Smooth muscle cell (in vitro differentiated cells): ENCODE data around the gene FNDC8. TPM values are rescaled to one million over a fixed set of nuclear protein-coding genes. Genes with fewer than 3 reads are reported as not detected.

Experiments
- DNase-seq: peaks from one replicate; lab custom pipeline; 2025; ENCODE audit not compliant: unreplicated experiment; lab: John Stamatoyannopoulos, UW
- H2AFZ ChIP-seq: fragments of 200-600 bp; sonication (generic); 2 replicates; pipeline ENCODE4 v1.6.0; 2016; ENCODE audit warnings: antibody characterized with exemption, low read depth, mild to moderate bottlenecking
- H3F3A ChIP-seq: fragments of 200-600 bp; sonication (generic); 2 replicates; pipeline ENCODE4 v1.6.0; 2017; ENCODE audit warnings: antibody characterized with exemption, low read depth
- H3K27ac ChIP-seq: fragments of 200-600 bp; sonication (generic); 2 replicates; pipeline ENCODE4 v1.5.1; 2016; ENCODE audit warnings: low read depth, mild to moderate bottlenecking
- H3K27me3 ChIP-seq: fragments of 200-600 bp; sonication (generic); 2 replicates; pipeline ENCODE4 v1.6.1; 2016; ENCODE audit warnings: low read depth, mild to moderate bottlenecking
- H3K36me3 ChIP-seq: fragments of 200-600 bp; sonication (generic); 2 replicates; pipeline ENCODE4 v1.5.1; 2016; ENCODE audit warnings: low read depth
- H3K4me1 ChIP-seq: fragments of 200-600 bp; sonication (generic); 2 replicates; pipeline ENCODE4 v1.5.1; 2016; ENCODE audit warnings: low read depth
- H3K4me2 ChIP-seq: fragments of 200-600 bp; sonication (generic); 2 replicates; pipeline ENCODE4 v1.6.0; 2016; ENCODE audit warnings: mild to moderate bottlenecking
- H3K4me3 ChIP-seq: fragments of 200-600 bp; sonication (generic); 2 replicates; pipeline ENCODE4 v1.5.1; 2016; ENCODE audit warnings: mild to moderate bottlenecking
- H3K79me2 ChIP-seq: fragments of 200-600 bp; sonication (generic); 2 replicates; pipeline ENCODE4 v1.6.0; 2016; ENCODE audit warnings: low read depth, mild to moderate bottlenecking
- H3K9ac ChIP-seq: fragments of 200-600 bp; sonication (generic); 2 replicates; pipeline ENCODE4 v1.6.0; 2016; ENCODE audit warnings: low read depth
- H3K9me3 ChIP-seq: fragments of 200-600 bp; sonication (generic); replicated peaks from 2 replicates; pipeline ENCODE4 v1.5.1; 2016; ENCODE audit warnings: low read depth
- H4K20me1 ChIP-seq: fragments of 200-600 bp; sonication (generic); 2 replicates; pipeline ENCODE4 v1.6.0; 2016; ENCODE audit warnings: low read depth
- WGBS: methylation state at CpG from one replicate; pipeline ENCODE4 v1.1.7; 2016; ENCODE audit warnings: low lambda C conversion rate; 5-methylcytosine and 5-hydroxymethylcytosine counted together
- polyA plus RNA-seq: library from polyadenylated mRNA; unstranded; fragments of >200 nt; fragmentation: Nextera tagmentation; extraction: Ambion mirVana; gene quantifications from 2 replicates; pipeline ENCODE4 v1.2.1, GENCODE V29; 2016
- total RNA-seq: library from RNA; depleted of rRNA; stranded (reverse); fragments of >200 nt; gene quantifications from 2 replicates; pipeline ENCODE4 v1.2.3, GENCODE V29; 2014
- TF ChIP-seq, protein P1 (sequence below): fragments of 200-600 bp; sonication (generic); IDR thresholded peaks from 2 replicates; pipeline ENCODE4 v1.5.1; 2017; ENCODE audit warnings: borderline replicate concordance, mild to moderate bottlenecking, antibody characterized with exemption; ENCODE audit not compliant: insufficient read depth, poor library complexity, severe bottlenecking

Gene FNDC8
- total and polyA plus RNA-seq, 2 experiments from 2014 or later, result not detected

DNA sequence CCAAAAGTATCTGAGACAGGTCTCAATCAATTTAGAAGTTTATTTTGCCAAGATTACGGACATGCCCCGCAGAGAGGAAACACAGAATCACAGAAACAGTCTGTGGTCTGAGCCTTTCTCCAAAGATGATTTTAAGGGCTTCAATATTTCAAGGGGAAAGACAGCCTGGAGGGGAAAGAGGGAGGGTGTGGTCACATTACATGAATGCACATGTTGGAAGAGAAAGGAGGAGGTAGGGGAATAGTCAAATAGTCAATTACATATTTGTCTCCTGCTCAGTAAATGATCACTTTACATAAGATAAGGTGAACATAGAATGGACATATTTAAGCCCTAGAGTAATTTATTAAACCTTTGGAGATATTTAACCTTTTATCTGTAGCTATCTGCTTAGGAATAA is 38.5 kb downstream of the FNDC8 start:
- peaks cover 4% of the 10 kb centered on the region for H3K27me3 ChIP-seq
- no peak overlapping the region for H3K27ac ChIP-seq
- no peaks in the 10 kb centered on the region for H3K36me3 ChIP-seq
- H2AFZ ChIP-seq, result no peak overlapping the region
- H3K4me1 ChIP-seq, result no peaks in the 10 kb centered on the region
- 87% methylated on average over 2 of the region's 2 CpGs for WGBS
- H4K20me1 ChIP-seq, result no peaks in the 10 kb centered on the region
- H3K9ac ChIP-seq, result no peak overlapping the region
- no peaks in the 10 kb centered on the region for H3K9me3 ChIP-seq
- no peaks in the 10 kb centered on the region for H3F3A ChIP-seq
- H3K4me2 ChIP-seq, result no peak overlapping the region
- TF ChIP-seq, protein P1, sequence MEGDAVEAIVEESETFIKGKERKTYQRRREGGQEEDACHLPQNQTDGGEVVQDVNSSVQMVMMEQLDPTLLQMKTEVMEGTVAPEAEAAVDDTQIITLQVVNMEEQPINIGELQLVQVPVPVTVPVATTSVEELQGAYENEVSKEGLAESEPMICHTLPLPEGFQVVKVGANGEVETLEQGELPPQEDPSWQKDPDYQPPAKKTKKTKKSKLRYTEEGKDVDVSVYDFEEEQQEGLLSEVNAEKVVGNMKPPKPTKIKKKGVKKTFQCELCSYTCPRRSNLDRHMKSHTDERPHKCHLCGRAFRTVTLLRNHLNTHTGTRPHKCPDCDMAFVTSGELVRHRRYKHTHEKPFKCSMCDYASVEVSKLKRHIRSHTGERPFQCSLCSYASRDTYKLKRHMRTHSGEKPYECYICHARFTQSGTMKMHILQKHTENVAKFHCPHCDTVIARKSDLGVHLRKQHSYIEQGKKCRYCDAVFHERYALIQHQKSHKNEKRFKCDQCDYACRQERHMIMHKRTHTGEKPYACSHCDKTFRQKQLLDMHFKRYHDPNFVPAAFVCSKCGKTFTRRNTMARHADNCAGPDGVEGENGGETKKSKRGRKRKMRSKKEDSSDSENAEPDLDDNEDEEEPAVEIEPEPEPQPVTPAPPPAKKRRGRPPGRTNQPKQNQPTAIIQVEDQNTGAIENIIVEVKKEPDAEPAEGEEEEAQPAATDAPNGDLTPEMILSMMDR, result no peak
- DNase-seq, result no peak
- H3K4me3 ChIP-seq, result no peak overlapping the region
- no peaks in the 10 kb centered on the region for H3K79me2 ChIP-seq

DNA sequence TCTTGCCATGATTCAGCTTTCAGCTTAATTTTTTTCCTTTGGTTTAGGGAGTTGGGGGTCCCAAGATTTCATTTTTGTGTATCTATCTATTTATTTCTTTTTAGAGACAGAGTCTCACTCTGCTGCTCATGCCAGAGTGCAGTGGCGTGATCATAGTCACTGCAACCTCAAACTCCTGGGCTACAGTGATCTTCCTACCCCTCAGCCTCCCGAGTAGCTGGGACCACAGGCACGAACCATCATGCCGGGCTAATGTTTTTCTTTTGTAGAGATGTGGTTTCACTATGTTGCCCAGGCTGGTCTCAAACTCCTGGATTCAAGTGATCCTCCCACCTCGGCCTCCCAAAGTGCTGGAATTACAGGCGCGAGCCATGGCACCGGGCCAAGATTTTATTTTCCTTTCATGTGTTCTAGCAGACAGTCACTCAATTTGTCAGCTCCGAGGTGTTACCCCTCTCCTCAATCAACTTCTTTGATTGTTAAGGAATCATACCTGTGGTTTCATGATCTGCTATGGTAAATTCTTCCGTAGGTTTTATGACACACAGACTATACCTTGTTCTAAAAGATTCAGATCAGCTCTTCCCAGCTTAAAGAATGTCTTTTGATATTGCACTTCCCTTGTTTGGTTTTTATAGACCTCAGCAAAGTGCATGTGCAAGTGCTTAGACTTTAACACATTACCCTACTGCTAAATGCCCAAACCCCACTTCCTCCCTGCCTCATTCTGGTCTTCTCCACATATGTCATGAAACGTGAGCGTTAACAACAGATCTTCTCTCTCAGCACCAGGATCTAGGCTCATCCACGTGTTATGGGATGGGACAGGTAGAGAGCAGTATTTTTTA is 39.2 kb downstream of the FNDC8 start:
- Histone ChIP-seq H4K20me1 (no peaks in the 10 kb centered on the region), H3K9me3 (no peaks in the 10 kb centered on the region), H3K4me1 (no peaks in the 10 kb centered on the region), H3K9ac (no peak overlapping the region), H3K27ac (no peak overlapping the region), H3K4me2 (no peak overlapping the region), H2AFZ (no peak overlapping the region), H3F3A (no peaks in the 10 kb centered on the region), H3K4me3 (no peak overlapping the region), H3K27me3 (peaks cover 4% of the 10 kb centered on the region), H3K36me3 (no peaks in the 10 kb centered on the region), H3K79me2 (no peaks in the 10 kb centered on the region)
- no peak for DNase-seq
- TF ChIP-seq, protein P1, result no peak
- WGBS, result 87% methylated on average over 13 of the region's 13 CpGs

DNA sequence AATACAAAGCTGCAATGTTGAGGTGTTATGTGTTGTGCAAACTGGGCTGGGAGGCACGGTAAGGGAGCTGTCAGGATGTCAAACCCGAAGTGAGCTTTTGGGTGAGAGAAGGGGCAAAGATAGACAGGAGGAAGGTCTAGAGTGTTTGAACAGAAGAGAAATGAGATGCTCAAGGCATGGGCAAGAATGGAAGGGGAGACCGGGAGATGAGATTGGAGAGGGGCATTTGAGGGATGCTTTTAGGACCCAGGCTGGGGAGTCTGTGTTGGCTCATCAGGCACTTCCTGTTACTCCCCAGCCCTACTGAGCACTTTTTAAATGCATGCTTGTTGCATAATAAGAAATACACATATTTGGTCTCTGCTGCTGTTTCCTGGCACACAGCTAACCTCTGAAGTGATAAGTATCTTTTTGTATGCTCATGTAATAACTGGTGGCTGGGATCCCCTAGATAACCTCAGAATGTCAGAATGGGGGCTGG is 39.9 kb downstream of the FNDC8 start:
- H3K36me3 ChIP-seq, result no peaks in the 10 kb centered on the region
- H3K4me2 ChIP-seq, result no peak overlapping the region
- no peak overlapping the region for H2AFZ ChIP-seq
- peaks cover 4% of the 10 kb centered on the region for H3K27me3 ChIP-seq
- H4K20me1 ChIP-seq, result no peaks in the 10 kb centered on the region
- no peaks in the 10 kb centered on the region for H3K4me1 ChIP-seq
- WGBS, result 83% methylated on average over 3 of the region's 3 CpGs
- no peak for DNase-seq
- H3K4me3 ChIP-seq, result no peak overlapping the region
- H3K9ac ChIP-seq, result no peak overlapping the region
- H3F3A ChIP-seq, result no peaks in the 10 kb centered on the region
- TF ChIP-seq, protein P1, result no peak
- no peaks in the 10 kb centered on the region for H3K9me3 ChIP-seq
- no peak overlapping the region for H3K27ac ChIP-seq
- no peaks in the 10 kb centered on the region for H3K79me2 ChIP-seq

DNA sequence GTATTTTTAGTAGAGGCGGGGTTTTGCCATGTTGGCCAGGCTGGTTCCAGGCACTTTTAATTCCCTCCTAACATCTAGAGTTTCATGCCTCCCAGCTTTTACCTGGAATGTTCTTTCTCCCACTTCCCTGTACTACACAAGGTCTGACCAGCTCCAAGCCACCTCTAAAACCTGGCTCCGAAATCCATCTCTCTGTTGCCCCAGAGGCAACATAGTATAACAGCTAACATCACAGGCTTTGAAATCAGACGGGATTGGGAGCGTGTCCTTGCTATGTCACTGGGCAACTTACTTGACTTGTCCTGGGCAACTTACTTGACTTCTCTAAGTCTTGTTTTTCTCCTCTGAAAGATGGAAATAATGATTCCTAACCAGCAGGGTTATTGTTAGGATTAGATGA is 41.3 kb downstream of the FNDC8 start:
- H3K4me3 ChIP-seq, result no peak overlapping the region
- peaks cover 4% of the 10 kb centered on the region for H3K27me3 ChIP-seq
- no peak overlapping the region for H3K27ac ChIP-seq
- TF ChIP-seq, protein P1, result no peak
- no peaks in the 10 kb centered on the region for H3K79me2 ChIP-seq
- WGBS, result 90% methylated on average over 4 of the region's 4 CpGs
- H2AFZ ChIP-seq, result no peak overlapping the region
- no peaks in the 10 kb centered on the region for H3K36me3 ChIP-seq
- DNase-seq, result no peak
- H3F3A ChIP-seq, result no peaks in the 10 kb centered on the region
- H3K4me1 ChIP-seq, result no peaks in the 10 kb centered on the region
- H3K4me2 ChIP-seq, result no peak overlapping the region
- no peaks in the 10 kb centered on the region for H3K9me3 ChIP-seq
- H4K20me1 ChIP-seq, result no peaks in the 10 kb centered on the region
- H3K9ac ChIP-seq, result no peak overlapping the region
